GM12801 (cell line): ENCODE data around the gene ARHGAP6.

Source experiments
- CTCF ChIP-seq: IDR thresholded peaks from one replicate; pipeline ENCODE4 v1.5.1; 2011; ENCODE audit warnings: control low read depth; ENCODE audit not compliant: insufficient read length; ENCODE audit errors: extremely low read depth

ARHGAP6 gene

GRCh38 chrX:11585174-11585573 lies 80.5 kb downstream of the ARHGAP6 start:
- TF ChIP-seq CTCF: no peak

GRCh38 chrX:11580789-11581188 lies 84.9 kb downstream of the ARHGAP6 start:
- no peak for TF ChIP-seq CTCF

- no peak for TF ChIP-seq CTCF
Observed at GRCh38 chrX:11579636-11580600, 85.8 kb downstream of the ARHGAP6 start.

- no peak for TF ChIP-seq CTCF
Observed at GRCh38 chrX:11577603-11578002, 88.1 kb downstream of the ARHGAP6 start.

- TF ChIP-seq CTCF: no peak
Observed at GRCh38 chrX:11575332-11575731, 90.4 kb downstream of the ARHGAP6 start.

GRCh38 chrX:11567528-11568220 lies 98.0 kb downstream of the ARHGAP6 start:
- TF ChIP-seq CTCF: no peak

- no peak for TF ChIP-seq CTCF
Observed at GRCh38 chrX:11566789-11567188, 98.9 kb downstream of the ARHGAP6 start.
